Body of pancreas (tissue), 4 donors: ENCODE data around the gene MANBA. TPM values are rescaled to one million over a fixed set of nuclear protein-coding genes. Genes with fewer than 3 reads are reported as not detected.
"Not testable (repeated sequence)": the region's sequence is repeated elsewhere in the genome, so short reads cannot be mapped to it uniquely, and the experiment has no call there.

Experiments used
- ATAC-seq: fragments of 150-250 bp; one replicate; pipeline ENCODE4 v1.9.1; 2016
- DNase-seq, 4 donors: peaks; one replicate each; pipeline ENCODE4 v3.0.0-alpha.2; 2019
- H3K27ac ChIP-seq, 4 donors: fragments of 200-600 bp; sonication (generic); 1 replicate in 3 of 4; 2 replicates in 1 of 4; pipeline versions ENCODE4 v1.5.1 to v1.6.1; 2016 to 2019; ENCODE audit warnings: mild to moderate bottlenecking in 1 of 4, mixed read lengths in 1 of 4, moderate library complexity in 1 of 4
- H3K27me3 ChIP-seq, 2 donors: fragments of 200-600 bp; sonication (generic); one replicate each; pipeline ENCODE4 v1.6.0; 2016; ENCODE audit warnings: mild to moderate bottlenecking in 1 of 2
- H3K36me3 ChIP-seq, 2 donors: fragments of 200-600 bp; sonication (generic); replicated peaks in 1 of 2; 2 replicates each; pipeline ENCODE4 v1.5.1; 2016; ENCODE audit warnings: low read depth in 2 of 2; ENCODE audit not compliant: insufficient read depth in 1 of 2
- H3K4me1 ChIP-seq: fragments of 200-600 bp; sonication (generic); one replicate; pipeline ENCODE4 v1.6.0; 2016
- H3K4me3 ChIP-seq, 2 donors: fragments of 200-600 bp; sonication (generic); 1 replicate in 1 of 2; 2 replicates in 1 of 2; pipeline ENCODE4 v1.5.1; 2016 to 2019
- H3K9me3 ChIP-seq, 3 donors: fragments of 200-600 bp; sonication (generic); 1 replicate in 2 of 3; 2 replicates in 1 of 3; pipeline ENCODE4 v1.5.1; 2016
- POLR2A ChIP-seq, 3 donors: fragments of 450-650 bp; IDR thresholded peaks; one replicate each; pipeline ENCODE4 v1.6.1; 2016; ENCODE audit warnings: antibody characterized with exemption in 3 of 3, mild to moderate bottlenecking in 2 of 3
- WGBS, 2 donors: methylation state at CpG; one replicate each; pipeline ENCODE4 v1.1.5; 2017; 5-methylcytosine and 5-hydroxymethylcytosine counted together
- intact Hi-C: fragments of 100-400 bp; cut with DNase I; formaldehyde crosslinking; loops from one replicate; pipeline ENCODE4 v1.15.1; 2023
- total RNA-seq, 2 donors: library from RNA; depleted of rRNA; stranded (reverse); fragments of >200 nt; gene quantifications; one replicate each; pipeline ENCODE4 v1.1.0, GENCODE V29; 2016
- TF ChIP-seq, protein P1 (sequence below), 7 experiments: fragments of 450-650 bp in 4 of 7; fragments of 200-600 bp in 3 of 7; sonication (generic) in 3 of 7; IDR thresholded peaks; one replicate each; pipeline ENCODE4 v1.5.1; 2016 to 2019; ENCODE audit warnings: antibody characterized with exemption in 7 of 7

Gene MANBA
- total RNA-seq, 2 donors from 2014 or later, result 26.5 to 57.0 TPM

DNA sequence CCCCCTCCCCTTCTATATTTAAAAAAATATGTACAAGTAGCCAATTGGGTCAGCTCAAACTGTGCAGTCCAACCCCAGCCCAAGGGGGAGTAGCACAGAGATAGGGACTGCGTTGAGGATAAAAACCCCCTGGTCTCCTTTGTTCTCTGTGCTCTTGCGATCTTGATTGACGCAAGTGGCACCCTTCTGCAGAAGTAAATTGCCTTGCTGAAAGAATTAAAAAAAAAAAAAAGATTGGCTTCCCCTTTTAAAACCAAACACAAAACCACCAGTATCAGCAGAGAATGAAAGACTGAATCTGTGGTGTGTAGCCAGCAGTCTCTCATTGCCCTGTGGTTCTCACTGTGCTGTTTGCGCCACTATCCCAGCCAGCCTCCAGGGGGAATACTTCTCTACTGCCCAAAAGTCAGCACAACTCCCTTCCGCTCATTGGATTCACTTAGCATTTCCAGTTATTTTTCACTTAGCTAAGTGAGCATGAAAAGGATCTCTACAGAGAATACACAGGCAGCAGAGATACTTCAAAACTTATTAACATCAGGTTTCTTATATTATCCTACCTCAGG lies 29.7 kb downstream of the MANBA start:
- TF ChIP-seq POLR2A (IDR thresholded peaks at IDR 0.05), result no peak
- TF ChIP-seq, protein P1, sequence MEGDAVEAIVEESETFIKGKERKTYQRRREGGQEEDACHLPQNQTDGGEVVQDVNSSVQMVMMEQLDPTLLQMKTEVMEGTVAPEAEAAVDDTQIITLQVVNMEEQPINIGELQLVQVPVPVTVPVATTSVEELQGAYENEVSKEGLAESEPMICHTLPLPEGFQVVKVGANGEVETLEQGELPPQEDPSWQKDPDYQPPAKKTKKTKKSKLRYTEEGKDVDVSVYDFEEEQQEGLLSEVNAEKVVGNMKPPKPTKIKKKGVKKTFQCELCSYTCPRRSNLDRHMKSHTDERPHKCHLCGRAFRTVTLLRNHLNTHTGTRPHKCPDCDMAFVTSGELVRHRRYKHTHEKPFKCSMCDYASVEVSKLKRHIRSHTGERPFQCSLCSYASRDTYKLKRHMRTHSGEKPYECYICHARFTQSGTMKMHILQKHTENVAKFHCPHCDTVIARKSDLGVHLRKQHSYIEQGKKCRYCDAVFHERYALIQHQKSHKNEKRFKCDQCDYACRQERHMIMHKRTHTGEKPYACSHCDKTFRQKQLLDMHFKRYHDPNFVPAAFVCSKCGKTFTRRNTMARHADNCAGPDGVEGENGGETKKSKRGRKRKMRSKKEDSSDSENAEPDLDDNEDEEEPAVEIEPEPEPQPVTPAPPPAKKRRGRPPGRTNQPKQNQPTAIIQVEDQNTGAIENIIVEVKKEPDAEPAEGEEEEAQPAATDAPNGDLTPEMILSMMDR (IDR thresholded peaks at IDR 0.05), result no peak
- WGBS, 2 donors, result 97% methylated on average over 5 of the region's 5 CpGs
- ATAC-seq (no peak), DNase-seq (no peak)
- Histone ChIP-seq H3K9me3 (no peaks in the 10 kb centered on the region), H3K36me3 (no peaks in the 10 kb centered on the region), H3K27ac (no peak overlapping the region), H3K4me3 (no peak overlapping the region), H3K4me1 (no peaks in the 10 kb centered on the region), H3K27me3 (no peaks in the 10 kb centered on the region)
- intact Hi-C loops, result no loop called here

DNA sequence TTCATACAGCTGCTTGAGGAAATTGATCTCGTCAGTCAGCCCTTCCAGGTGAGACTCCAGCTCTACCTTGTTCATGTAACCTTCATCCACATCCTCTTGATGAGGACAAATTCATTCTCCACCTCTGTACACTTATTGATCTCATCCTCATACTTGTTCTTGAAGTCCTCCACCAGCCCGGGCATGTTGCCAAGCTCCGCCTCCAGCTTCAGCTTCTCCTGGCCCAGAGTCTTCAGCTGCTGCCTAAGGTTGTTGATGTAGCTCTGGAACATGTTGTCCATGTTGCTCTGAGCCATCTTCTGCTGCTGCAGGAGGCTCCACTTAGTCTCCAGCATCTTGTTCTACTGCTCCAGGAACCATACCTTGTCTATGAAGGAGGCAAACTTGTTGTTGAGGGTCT lies 31.3 kb downstream of the MANBA start:
- 58 to 81% methylated on average over 3 of the region's 3 CpGs for WGBS, 2 donors

DNA sequence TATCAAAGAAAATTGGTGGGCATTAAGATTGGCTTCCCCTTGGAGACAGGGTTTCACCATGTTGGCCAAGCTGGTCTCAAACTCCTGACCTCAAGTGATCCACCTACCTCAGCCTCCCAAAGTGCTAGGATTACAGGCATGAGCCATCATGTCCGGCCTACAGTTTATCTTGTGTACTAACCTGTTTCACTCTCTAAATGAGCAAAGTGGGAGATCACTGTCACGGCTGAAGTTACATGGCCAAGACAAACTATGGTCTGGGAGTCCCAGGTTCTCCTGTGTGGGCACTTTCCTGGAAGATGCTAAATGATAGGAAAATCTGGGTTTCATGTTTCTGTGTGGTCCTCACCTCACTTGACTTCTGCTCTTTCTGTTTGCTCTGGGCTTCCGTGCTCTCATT lies 33.8 kb downstream of the MANBA start:
- H3K27me3 ChIP-seq, intact Hi-C loops, H3K36me3 ChIP-seq, H3K4me3 ChIP-seq, H3K4me1 ChIP-seq, H3K9me3 ChIP-seq, ATAC-seq, DNase-seq, H3K27ac ChIP-seq: not testable (repeated sequence)
- WGBS, 2 donors, result 87 to 97% methylated on average over 3 of the region's 3 CpGs

More for the DNA sequence above, 31.3 kb downstream of the MANBA start:
- H3K4me3 ChIP-seq, intact Hi-C loops, H3K36me3 ChIP-seq, H3K9me3 ChIP-seq, ATAC-seq, H3K4me1 ChIP-seq, H3K27ac ChIP-seq, H3K27me3 ChIP-seq: not testable (repeated sequence)
- DNase-seq, result peak; percentile 42 to 66 (median 52)

- Histone ChIP-seq H3K27me3 (no peaks in the 10 kb centered on the region), H3K4me3 (no peak overlapping the region), H3K27ac (no peak overlapping the region), H3K9me3 (no peaks in the 10 kb centered on the region), H3K4me1 (no peaks in the 10 kb centered on the region), H3K36me3 (no peaks in the 10 kb centered on the region)
- intact Hi-C loops, result no loop called here
- no peak for TF ChIP-seq POLR2A (IDR thresholded peaks at IDR 0.05)
- TF ChIP-seq, protein P1 (IDR thresholded peaks at IDR 0.05), result no peak
- DNase-seq, result no peak
- no peak for ATAC-seq
These were observed 34.7 kb downstream of the MANBA start for GRCh38 chr4:102726068-102726467.

- H3K4me1 ChIP-seq, result no peaks in the 10 kb centered on the region
- ATAC-seq (no peak), DNase-seq (no peak)
- H3K27me3 ChIP-seq, result no peaks in the 10 kb centered on the region
- WGBS, 2 donors, result 50 to 58% methylated on average over 3 of the region's 3 CpGs
- H3K27ac ChIP-seq, result no peak overlapping the region
- intact Hi-C loops, result no loop called here
- H3K9me3 ChIP-seq, result no peaks in the 10 kb centered on the region
- TF ChIP-seq POLR2A (IDR thresholded peaks at IDR 0.05), result no peak
- TF ChIP-seq, protein P1 (IDR thresholded peaks at IDR 0.05), result no peak
- no peak overlapping the region for H3K4me3 ChIP-seq
- H3K36me3 ChIP-seq, result no peaks in the 10 kb centered on the region
These were observed 35.5 kb downstream of the MANBA start for GRCh38 chr4:102725229-102725628.

DNA sequence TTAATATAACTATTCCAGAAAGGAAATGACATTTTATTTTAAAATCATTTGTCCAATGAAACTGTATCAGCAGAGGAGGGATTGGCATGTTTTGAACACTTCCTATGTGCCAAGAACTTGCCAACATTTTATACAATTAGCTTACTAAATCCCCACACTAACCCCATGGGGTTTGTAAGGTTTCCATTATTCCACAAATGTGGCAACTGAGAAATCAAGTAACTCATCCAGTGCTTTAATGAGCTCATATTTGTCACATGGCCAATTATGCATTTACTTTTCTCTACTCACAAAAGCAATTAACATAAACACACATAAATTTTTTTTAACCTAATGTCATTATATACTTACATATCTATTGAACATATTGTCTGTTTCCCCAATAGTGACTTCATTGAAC lies 37.3 kb downstream of the MANBA start:
- ATAC-seq, result no peak
- no peak overlapping the region for H3K4me3 ChIP-seq
- H3K27me3 ChIP-seq, result no peaks in the 10 kb centered on the region
- intact Hi-C loops, result no loop called here
- no peak for DNase-seq
- no peaks in the 10 kb centered on the region for H3K9me3 ChIP-seq
- TF ChIP-seq, protein P1 (IDR thresholded peaks at IDR 0.05), result no peak
- H3K36me3 ChIP-seq, result no peaks in the 10 kb centered on the region
- no peaks in the 10 kb centered on the region for H3K4me1 ChIP-seq
- no peak overlapping the region for H3K27ac ChIP-seq
